Measurements from ENCODE around the gene LCA5.
A peak's percentile ranks its signal among the peaks of the same experiment; 100 is the strongest.
"Not testable (repeated sequence)": the region's sequence is repeated elsewhere in the genome, so short reads cannot be mapped to it uniquely, and the experiment has no call there.

The LCA5 gene

GRCh38 chr6:79536585-79536953 is 661 bp downstream of the LCA5 start:
- peak; percentile 5 for DNase-seq

GRCh38 chr6:79529567-79529966 is 7.7 kb downstream of the LCA5 start:
- DNase-seq: not testable (repeated sequence)

- no peak for DNase-seq
Measured at GRCh38 chr6:79526897-79527296, 10.3 kb downstream of the LCA5 start.

GRCh38 chr6:79525272-79526100 is 11.7 kb downstream of the LCA5 start:
- no peak for DNase-seq

GRCh38 chr6:79524065-79524464 is 13.2 kb downstream of the LCA5 start:
- no peak for DNase-seq

- DNase-seq: no peak
Measured at GRCh38 chr6:79522609-79523008, 14.6 kb downstream of the LCA5 start.

- no peak for DNase-seq
Measured at GRCh38 chr6:79520534-79520933, 16.7 kb downstream of the LCA5 start.

GRCh38 chr6:79518842-79519241 is 18.4 kb downstream of the LCA5 start:
- DNase-seq: no peak

GRCh38 chr6:79515436-79515835 is 21.8 kb downstream of the LCA5 start:
- DNase-seq: no peak

- no peak for DNase-seq
Measured at GRCh38 chr6:79513111-79513510, 24.1 kb downstream of the LCA5 start.

- DNase-seq: no peak
Measured at GRCh38 chr6:79512014-79512413, 25.2 kb downstream of the LCA5 start.

GRCh38 chr6:79510707-79511106 is 26.5 kb downstream of the LCA5 start:
- no peak for DNase-seq

- no peak for DNase-seq
Measured at GRCh38 chr6:79506251-79506650, 31.0 kb downstream of the LCA5 start.

GRCh38 chr6:79504372-79504771 is 32.9 kb downstream of the LCA5 start:
- no peak for DNase-seq

- DNase-seq: no peak
Measured at GRCh38 chr6:79498842-79499241, 38.4 kb downstream of the LCA5 start.

GRCh38 chr6:79495246-79495645 is 42.0 kb downstream of the LCA5 start:
- DNase-seq: no peak

GRCh38 chr6:79494841-79495240 is 42.4 kb downstream of the LCA5 start:
- DNase-seq: no peak

GRCh38 chr6:79470728-79471127 is 66.5 kb downstream of the LCA5 start:
- no peak for DNase-seq

- no peak for DNase-seq
Measured at GRCh38 chr6:79469376-79470246, 67.6 kb downstream of the LCA5 start.

- no peak for DNase-seq
Measured at GRCh38 chr6:79468587-79468986, 68.6 kb downstream of the LCA5 start.

GRCh38 chr6:79468116-79468515 is 69.1 kb downstream of the LCA5 start:
- DNase-seq: no peak

- DNase-seq: no peak
Measured at GRCh38 chr6:79467716-79468115, 69.5 kb downstream of the LCA5 start.

GRCh38 chr6:79466207-79466834 is 70.9 kb downstream of the LCA5 start:
- no peak for DNase-seq

- no peak for DNase-seq
Measured at GRCh38 chr6:79465381-79465780, 71.8 kb downstream of the LCA5 start.

Measured in activated CD4-positive, alpha-beta T cell treated with anti-CD3 and anti-CD28 coated beads for 48 hours (primary cell).